HL-60 (cell line): ENCODE measurements around the gene GRM8.
"Not testable (repeated sequence)": the region's sequence is repeated elsewhere in the genome, so short reads cannot be mapped to it uniquely, and the experiment has no call there.

ENCODE experiments used
- CTCF ChIP-seq: IDR thresholded peaks from one replicate; pipeline ENCODE4 v1.5.1; 2011; ENCODE audit warnings: low read length, control low read depth, inconsistent platforms; ENCODE audit not compliant: insufficient read depth
- POLR2AphosphoS5 ChIP-seq: IDR thresholded peaks from 2 replicates; pipeline ENCODE4 v1.6.1; 2012; ENCODE audit warnings: low read depth
- REST ChIP-seq: IDR thresholded peaks from 2 replicates; pipeline ENCODE4 v1.6.1; 2012; ENCODE audit warnings: low read depth; ENCODE audit not compliant: insufficient replicate concordance

GRCh38 chr7:126887560-126887959 lies 365.2 kb downstream of the GRM8 start:
- not testable (repeated sequence) for TF ChIP-seq REST, CTCF, POLR2AphosphoS5
